ENCODE measurements around the gene C20orf144.
A peak's percentile ranks its signal among the peaks of the same experiment; 100 is the strongest.

C20orf144 gene

DNA sequence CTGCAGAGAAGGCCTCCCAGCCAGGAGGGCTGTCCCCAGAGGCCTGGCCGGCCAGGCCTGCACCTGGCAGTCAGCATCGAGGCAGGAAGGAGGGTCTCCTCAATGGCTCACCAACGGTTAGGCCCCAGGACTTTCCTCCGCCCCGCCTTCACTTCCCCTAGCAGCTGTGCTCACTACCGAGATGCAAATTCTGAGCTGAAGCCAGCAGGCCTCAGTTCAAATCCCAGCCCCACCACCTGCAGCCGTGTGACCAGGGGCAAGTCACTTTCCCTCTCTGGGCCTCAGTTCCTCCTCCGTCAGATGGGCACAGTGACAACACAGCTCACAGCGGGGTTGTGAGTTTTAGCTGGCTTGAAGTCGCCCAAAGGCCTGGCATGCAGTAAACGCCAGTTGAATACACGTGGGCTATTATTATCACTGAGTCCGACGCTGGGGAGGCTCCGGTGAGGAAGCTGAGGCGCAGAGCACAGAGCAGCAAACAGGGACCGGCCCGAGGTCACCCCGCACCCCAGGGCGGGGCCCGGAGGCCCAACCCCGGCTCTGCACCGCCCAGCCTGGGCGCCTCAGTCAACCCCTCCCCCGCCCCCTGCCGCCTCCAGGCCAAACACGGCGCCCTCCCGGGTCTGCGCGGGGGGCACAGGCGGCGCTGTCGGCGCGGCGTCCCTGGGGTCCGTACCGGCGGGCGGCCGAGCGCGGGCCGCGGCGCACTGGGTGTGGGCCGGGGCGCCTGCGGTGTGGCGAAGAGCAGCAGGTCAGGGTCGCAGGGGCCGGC lies 23.4 kb downstream of the C20orf144 start:
- TF ChIP-seq, protein P1, sequence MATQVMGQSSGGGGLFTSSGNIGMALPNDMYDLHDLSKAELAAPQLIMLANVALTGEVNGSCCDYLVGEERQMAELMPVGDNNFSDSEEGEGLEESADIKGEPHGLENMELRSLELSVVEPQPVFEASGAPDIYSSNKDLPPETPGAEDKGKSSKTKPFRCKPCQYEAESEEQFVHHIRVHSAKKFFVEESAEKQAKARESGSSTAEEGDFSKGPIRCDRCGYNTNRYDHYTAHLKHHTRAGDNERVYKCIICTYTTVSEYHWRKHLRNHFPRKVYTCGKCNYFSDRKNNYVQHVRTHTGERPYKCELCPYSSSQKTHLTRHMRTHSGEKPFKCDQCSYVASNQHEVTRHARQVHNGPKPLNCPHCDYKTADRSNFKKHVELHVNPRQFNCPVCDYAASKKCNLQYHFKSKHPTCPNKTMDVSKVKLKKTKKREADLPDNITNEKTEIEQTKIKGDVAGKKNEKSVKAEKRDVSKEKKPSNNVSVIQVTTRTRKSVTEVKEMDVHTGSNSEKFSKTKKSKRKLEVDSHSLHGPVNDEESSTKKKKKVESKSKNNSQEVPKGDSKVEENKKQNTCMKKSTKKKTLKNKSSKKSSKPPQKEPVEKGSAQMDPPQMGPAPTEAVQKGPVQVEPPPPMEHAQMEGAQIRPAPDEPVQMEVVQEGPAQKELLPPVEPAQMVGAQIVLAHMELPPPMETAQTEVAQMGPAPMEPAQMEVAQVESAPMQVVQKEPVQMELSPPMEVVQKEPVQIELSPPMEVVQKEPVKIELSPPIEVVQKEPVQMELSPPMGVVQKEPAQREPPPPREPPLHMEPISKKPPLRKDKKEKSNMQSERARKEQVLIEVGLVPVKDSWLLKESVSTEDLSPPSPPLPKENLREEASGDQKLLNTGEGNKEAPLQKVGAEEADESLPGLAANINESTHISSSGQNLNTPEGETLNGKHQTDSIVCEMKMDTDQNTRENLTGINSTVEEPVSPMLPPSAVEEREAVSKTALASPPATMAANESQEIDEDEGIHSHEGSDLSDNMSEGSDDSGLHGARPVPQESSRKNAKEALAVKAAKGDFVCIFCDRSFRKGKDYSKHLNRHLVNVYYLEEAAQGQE (IDR thresholded peaks at IDR 0.05; ENCODE audit: low read depth), result no peak
- TF ChIP-seq, protein P2, sequence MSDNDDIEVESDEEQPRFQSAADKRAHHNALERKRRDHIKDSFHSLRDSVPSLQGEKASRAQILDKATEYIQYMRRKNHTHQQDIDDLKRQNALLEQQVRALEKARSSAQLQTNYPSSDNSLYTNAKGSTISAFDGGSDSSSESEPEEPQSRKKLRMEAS (IDR thresholded peaks at IDR 0.05), result peak; percentile 64
- TF ChIP-seq ZBTB7A (IDR thresholded peaks at IDR 0.05; ENCODE audit: low read depth), result peak; percentile 35

DNA sequence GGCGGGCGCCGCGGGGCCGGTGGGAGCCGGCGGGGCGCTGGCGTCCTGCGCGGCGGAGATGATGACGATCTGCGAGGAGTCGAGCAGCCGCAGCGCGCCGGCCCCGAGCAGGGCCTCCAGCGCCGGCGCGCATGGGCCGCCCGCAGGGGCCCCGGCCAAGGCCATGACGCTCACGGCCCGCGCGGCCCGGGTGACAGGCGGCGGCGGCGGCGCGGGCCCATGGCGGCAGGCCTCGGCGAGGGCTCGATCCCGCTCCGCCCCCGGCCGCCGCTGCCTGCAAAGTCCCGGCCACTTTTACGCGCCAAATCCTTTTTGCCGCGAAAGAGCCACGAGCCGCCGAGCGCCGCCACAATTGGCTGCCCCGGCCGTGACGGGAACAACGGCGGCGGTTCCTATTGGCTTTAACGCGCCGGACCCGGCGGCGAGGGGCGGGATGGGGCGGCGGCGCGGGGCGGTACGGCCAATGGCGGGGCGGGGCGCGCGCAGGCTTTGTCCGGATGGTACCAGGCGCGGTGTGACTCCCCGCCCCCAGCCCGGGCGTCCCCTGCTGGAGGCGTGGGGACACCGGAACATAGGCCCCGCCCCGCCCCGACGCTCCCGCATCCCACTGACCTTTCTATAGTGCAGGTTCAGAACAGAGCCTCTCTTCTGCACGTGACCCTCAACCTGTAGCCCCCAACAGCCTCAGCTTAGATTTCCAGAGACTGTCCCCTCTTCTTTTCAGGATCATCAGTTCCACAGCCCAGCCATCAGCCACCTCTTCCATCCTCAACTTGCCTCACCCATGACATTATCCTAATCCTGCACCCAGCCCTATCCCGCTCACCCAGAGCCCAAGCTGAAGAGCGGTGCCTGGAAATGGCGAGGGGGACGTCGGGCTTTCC lies 24.2 kb downstream of the C20orf144 start, which contains the start of gene E2F1:
Gene E2F1 (minus strand): TSS at position 286 of the 884 bp plus-strand sequence. CDS start 121 bp downstream, at position 165.
- 0 out of 2 replicates have a peak, but pooled peaks have one; percentile 23 for TF ChIP-seq YY1 (IDR thresholded peaks at IDR 0.05; ENCODE audit: low read depth)
- TF ChIP-seq CREB1 (IDR thresholded peaks at IDR 0.05; ENCODE audit: low read depth), result peak; percentile 53; the same call in 1 of the 2 replicates
- TF ChIP-seq, protein P3, sequence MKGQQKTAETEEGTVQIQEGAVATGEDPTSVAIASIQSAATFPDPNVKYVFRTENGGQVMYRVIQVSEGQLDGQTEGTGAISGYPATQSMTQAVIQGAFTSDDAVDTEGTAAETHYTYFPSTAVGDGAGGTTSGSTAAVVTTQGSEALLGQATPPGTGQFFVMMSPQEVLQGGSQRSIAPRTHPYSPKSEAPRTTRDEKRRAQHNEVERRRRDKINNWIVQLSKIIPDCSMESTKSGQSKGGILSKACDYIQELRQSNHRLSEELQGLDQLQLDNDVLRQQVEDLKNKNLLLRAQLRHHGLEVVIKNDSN (IDR thresholded peaks at IDR 0.05), result peak; percentile 76
- 0 out of 2 replicates have a peak, but pooled peaks have one; percentile 28 for TF ChIP-seq EGR1 (IDR thresholded peaks at IDR 0.05)
- TF ChIP-seq EP300 (IDR thresholded peaks at IDR 0.05; ENCODE audit: borderline replicate concordance), result no peak
- no peak for TF ChIP-seq TEAD4 (IDR thresholded peaks at IDR 0.05)
- TF ChIP-seq, protein P2 (IDR thresholded peaks at IDR 0.05), result peak; percentile 94
- TF ChIP-seq, protein P1 (IDR thresholded peaks at IDR 0.05; ENCODE audit: low read depth), result no peak
- no peak for TF ChIP-seq CEBPB (IDR thresholded peaks at IDR 0.05)
- TF ChIP-seq TCF12 (IDR thresholded peaks at IDR 0.05; ENCODE audit: low read depth), result peak; percentile 27; the same call in 1 of the 2 replicates

DNA sequence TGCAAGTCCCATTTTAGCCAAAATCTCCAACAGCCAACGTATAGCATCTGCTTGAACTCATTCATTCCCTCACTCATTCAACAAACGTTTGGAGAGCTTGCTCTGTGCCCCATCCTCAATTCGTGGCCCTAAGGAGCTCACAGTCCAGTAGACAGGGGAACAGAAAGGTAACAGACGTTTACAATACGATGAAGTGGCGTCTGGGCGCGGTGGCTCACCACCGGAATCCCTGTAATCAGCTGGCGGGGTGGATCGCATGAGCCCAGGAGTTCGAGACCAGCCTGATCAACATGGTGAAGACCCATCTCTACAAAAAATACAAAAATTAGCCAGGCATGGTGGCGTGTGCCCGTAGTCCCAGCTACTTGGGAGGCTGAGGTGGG lies 24.8 kb downstream of the C20orf144 start:
- TF ChIP-seq, protein P3 (IDR thresholded peaks at IDR 0.05), result no peak
- TF ChIP-seq FOXM1 (IDR thresholded peaks at IDR 0.05; ENCODE audit: borderline replicate concordance, low read depth), result no peak
- TF ChIP-seq CEBPB (IDR thresholded peaks at IDR 0.05), result no peak
- TF ChIP-seq TCF12 (IDR thresholded peaks at IDR 0.05; ENCODE audit: low read depth), result no peak
- TF ChIP-seq TAF1 (IDR thresholded peaks at IDR 0.05; ENCODE audit: low read depth), result no peak
- no peak for TF ChIP-seq YY1 (IDR thresholded peaks at IDR 0.05; ENCODE audit: low read depth)
- TF ChIP-seq, protein P1 (IDR thresholded peaks at IDR 0.05; ENCODE audit: low read depth), result no peak
- no peak for TF ChIP-seq NFIC (IDR thresholded peaks at IDR 0.05)
- TF ChIP-seq RAD21 (IDR thresholded peaks at IDR 0.05; ENCODE audit: low read depth), result no peak
- no peak for TF ChIP-seq EGR1 (IDR thresholded peaks at IDR 0.05)
- no peak for TF ChIP-seq TEAD4 (IDR thresholded peaks at IDR 0.05)
- TF ChIP-seq, protein P2 (IDR thresholded peaks at IDR 0.05), result no peak
- TF ChIP-seq ZBTB7A (IDR thresholded peaks at IDR 0.05; ENCODE audit: low read depth), result no peak
- no peak for TF ChIP-seq CREB1 (IDR thresholded peaks at IDR 0.05; ENCODE audit: low read depth)
- TF ChIP-seq EP300 (IDR thresholded peaks at IDR 0.05; ENCODE audit: borderline replicate concordance), result no peak

Data from Ishikawa (cell line).